ENCODE data around the gene PRKCI.

Gene PRKCI

GRCh38 chr3:170240671-170241070 is 18.4 kb downstream of the PRKCI start:
- Histone ChIP-seq H3K36me3 (ENCODE audit: insufficient read depth, low read length) (peaks cover 38% of the 10 kb centered on the region; the same call in 1 of the 2 replicates), H2AFZ (ENCODE audit: low read length) (no peak overlapping the region), H4K20me1 (ENCODE audit: insufficient read depth, low read length, poor library complexity, severe bottlenecking) (no peaks in the 10 kb centered on the region), H3F3A (ENCODE audit: low read depth) (no peaks in the 10 kb centered on the region), H3K4me3 (ENCODE audit: low read length, poor library complexity, severe bottlenecking) (no peak overlapping the region), H3K9me3 (ENCODE audit: insufficient read depth, low read depth, low read length) (no peaks in the 10 kb centered on the region), H3K4me1 (ENCODE audit: insufficient read depth, low read length, poor library complexity, severe bottlenecking) (no peaks in the 10 kb centered on the region), H3K79me2 (ENCODE audit: insufficient read depth, low read length) (no peaks in the 10 kb centered on the region), H3K27me3 (ENCODE audit: insufficient read depth, low read length, poor library complexity, severe bottlenecking) (no peaks in the 10 kb centered on the region), H3K4me2 (ENCODE audit: low read depth, low read length, poor library complexity, severe bottlenecking) (no peak overlapping the region), H3K9me2 (replicated peaks; ENCODE audit: low read depth, low read length) (no peaks in the 10 kb centered on the region), H3K9ac (ENCODE audit: low read depth, low read length, poor library complexity, severe bottlenecking) (no peak overlapping the region)
- TF ChIP-seq EZH2phosphoT487 (IDR thresholded peaks at IDR 0.05; ENCODE audit: borderline replicate concordance): no peak
- TF ChIP-seq, protein P1, sequence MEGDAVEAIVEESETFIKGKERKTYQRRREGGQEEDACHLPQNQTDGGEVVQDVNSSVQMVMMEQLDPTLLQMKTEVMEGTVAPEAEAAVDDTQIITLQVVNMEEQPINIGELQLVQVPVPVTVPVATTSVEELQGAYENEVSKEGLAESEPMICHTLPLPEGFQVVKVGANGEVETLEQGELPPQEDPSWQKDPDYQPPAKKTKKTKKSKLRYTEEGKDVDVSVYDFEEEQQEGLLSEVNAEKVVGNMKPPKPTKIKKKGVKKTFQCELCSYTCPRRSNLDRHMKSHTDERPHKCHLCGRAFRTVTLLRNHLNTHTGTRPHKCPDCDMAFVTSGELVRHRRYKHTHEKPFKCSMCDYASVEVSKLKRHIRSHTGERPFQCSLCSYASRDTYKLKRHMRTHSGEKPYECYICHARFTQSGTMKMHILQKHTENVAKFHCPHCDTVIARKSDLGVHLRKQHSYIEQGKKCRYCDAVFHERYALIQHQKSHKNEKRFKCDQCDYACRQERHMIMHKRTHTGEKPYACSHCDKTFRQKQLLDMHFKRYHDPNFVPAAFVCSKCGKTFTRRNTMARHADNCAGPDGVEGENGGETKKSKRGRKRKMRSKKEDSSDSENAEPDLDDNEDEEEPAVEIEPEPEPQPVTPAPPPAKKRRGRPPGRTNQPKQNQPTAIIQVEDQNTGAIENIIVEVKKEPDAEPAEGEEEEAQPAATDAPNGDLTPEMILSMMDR (conservative IDR thresholded peaks at IDR 0.05; ENCODE audit: low read length): no peak

DNA sequence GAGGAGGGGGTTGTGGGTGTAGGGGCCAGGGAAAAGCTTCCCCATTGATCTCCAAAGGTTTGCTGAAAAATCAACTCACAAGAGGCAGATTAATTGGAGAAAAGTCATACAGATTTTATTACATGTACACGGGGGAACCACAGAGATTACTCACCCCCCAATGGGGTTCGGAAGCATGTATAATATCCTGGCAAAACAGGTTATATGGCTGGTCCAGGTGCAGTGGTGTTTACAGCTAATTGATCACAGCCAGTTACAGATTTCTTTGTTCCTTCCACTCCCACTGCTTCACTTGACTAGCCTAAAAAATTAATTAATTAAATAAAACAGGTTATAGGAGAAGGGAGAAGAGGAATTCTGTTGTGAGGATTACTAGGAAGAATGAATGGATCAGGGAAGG is 22.4 kb downstream of the PRKCI start:
- TF ChIP-seq, protein P1 (conservative IDR thresholded peaks at IDR 0.05; ENCODE audit: low read length): no peak
- no peak for TF ChIP-seq EZH2phosphoT487 (IDR thresholded peaks at IDR 0.05; ENCODE audit: borderline replicate concordance)

DNA sequence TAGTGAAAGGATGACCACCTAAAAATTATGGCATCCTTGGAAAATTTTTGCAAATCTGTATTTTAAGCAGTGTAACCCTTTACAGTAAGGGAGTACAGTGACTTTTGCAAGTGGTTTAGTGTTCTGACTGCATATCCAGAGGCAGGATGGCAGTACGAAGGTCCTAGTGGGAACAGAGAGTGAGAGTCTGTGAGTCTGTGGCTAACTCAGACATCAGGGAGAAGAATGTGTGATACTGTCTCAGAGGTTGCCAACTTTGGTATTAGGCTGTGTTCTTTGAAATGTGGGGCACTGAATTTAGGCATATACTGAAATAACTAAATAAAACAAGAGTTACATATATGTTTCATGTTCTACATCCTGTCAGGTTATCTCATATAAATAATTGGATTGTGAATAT is 25.7 kb downstream of the PRKCI start:
- Histone ChIP-seq H3K9ac (ENCODE audit: low read depth, low read length, poor library complexity, severe bottlenecking) (no peak overlapping the region), H3K4me1 (ENCODE audit: insufficient read depth, low read length, poor library complexity, severe bottlenecking) (no peaks in the 10 kb centered on the region), H2AFZ (ENCODE audit: low read length) (no peak overlapping the region), H3K4me3 (ENCODE audit: low read length, poor library complexity, severe bottlenecking) (no peak overlapping the region), H3K9me2 (replicated peaks; ENCODE audit: low read depth, low read length) (no peaks in the 10 kb centered on the region), H4K20me1 (ENCODE audit: insufficient read depth, low read length, poor library complexity, severe bottlenecking) (no peaks in the 10 kb centered on the region), H3K4me2 (ENCODE audit: low read depth, low read length, poor library complexity, severe bottlenecking) (no peak overlapping the region), H3K79me2 (ENCODE audit: insufficient read depth, low read length) (no peaks in the 10 kb centered on the region), H3K36me3 (ENCODE audit: insufficient read depth, low read length) (peaks cover 13% of the 10 kb centered on the region; the same call in 1 of the 2 replicates), H3F3A (ENCODE audit: low read depth) (no peaks in the 10 kb centered on the region), H3K27me3 (ENCODE audit: insufficient read depth, low read length, poor library complexity, severe bottlenecking) (no peaks in the 10 kb centered on the region), H3K9me3 (ENCODE audit: insufficient read depth, low read depth, low read length) (no peaks in the 10 kb centered on the region)
- TF ChIP-seq, protein P1 (conservative IDR thresholded peaks at IDR 0.05; ENCODE audit: low read length): no peak
- no peak for TF ChIP-seq EZH2phosphoT487 (IDR thresholded peaks at IDR 0.05; ENCODE audit: borderline replicate concordance)

More for the DNA sequence above, 22.4 kb downstream of the PRKCI start:
- no peaks in the 10 kb centered on the region for H3F3A ChIP-seq (ENCODE audit: low read depth)
- no peaks in the 10 kb centered on the region for H3K27me3 ChIP-seq (ENCODE audit: insufficient read depth, low read length, poor library complexity, severe bottlenecking)
- no peak overlapping the region for H3K4me3 ChIP-seq (ENCODE audit: low read length, poor library complexity, severe bottlenecking)
- no peaks in the 10 kb centered on the region for H3K9me3 ChIP-seq (ENCODE audit: insufficient read depth, low read depth, low read length)
- H4K20me1 ChIP-seq (ENCODE audit: insufficient read depth, low read length, poor library complexity, severe bottlenecking): no peaks in the 10 kb centered on the region
- H3K79me2 ChIP-seq (ENCODE audit: insufficient read depth, low read length): no peaks in the 10 kb centered on the region
- H3K4me2 ChIP-seq (ENCODE audit: low read depth, low read length, poor library complexity, severe bottlenecking): no peak overlapping the region
- no peak overlapping the region for H2AFZ ChIP-seq (ENCODE audit: low read length)
- H3K9ac ChIP-seq (ENCODE audit: low read depth, low read length, poor library complexity, severe bottlenecking): no peak overlapping the region
- H3K36me3 ChIP-seq (ENCODE audit: insufficient read depth, low read length): peaks cover 20% of the 10 kb centered on the region; the same call in 1 of the 2 replicates
- H3K9me2 ChIP-seq (replicated peaks; ENCODE audit: low read depth, low read length): no peaks in the 10 kb centered on the region
- H3K4me1 ChIP-seq (ENCODE audit: insufficient read depth, low read length, poor library complexity, severe bottlenecking): no peaks in the 10 kb centered on the region
